Measurements from ENCODE around the gene MRPL34.
A peak's percentile ranks its signal among the peaks of the same experiment; 100 is the strongest.

The MRPL34 gene

DNA sequence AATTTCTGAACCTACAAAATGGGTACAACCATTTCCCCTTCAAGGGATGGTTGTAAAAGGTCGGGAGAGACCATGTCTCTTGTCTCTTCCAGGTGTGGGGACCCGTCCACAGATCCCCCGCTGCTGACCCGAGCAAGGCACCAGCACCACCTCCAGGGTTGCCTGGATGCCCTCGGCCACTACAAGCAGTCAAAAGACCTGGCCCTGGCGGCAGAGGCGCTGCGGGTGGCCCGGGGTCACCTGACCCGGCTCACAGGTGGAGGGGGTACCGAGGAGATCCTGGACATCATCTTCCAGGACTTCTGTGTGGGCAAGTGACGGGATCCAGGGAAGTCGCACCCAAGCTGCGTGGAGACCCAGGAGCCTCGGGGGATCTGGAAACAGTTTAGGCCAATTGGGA is 35.7 kb downstream of the MRPL34 start:
- no peak for DNase-seq (ENCODE audit: low read depth)

DNA sequence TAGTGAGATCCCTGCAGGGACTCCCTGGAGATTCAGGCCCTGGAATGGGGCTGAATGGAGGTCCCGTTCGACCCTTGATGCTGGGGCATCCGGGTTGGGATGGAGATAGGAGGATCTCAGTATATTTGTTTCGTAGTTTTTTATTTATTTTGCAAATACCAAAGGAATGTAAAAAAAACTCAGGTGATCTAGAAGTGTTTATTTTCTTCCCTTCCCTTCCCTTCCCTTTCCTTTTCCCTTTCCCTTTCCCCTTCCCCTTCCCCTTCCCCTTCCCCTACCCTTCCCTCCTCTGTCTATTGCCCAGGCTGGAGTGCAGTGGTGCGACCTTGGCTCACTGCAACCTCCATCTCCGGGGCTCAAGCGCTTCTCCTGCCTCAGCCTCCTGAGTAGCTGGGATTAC is 36.2 kb downstream of the MRPL34 start:
- DNase-seq (ENCODE audit: low read depth), result no peak

DNA sequence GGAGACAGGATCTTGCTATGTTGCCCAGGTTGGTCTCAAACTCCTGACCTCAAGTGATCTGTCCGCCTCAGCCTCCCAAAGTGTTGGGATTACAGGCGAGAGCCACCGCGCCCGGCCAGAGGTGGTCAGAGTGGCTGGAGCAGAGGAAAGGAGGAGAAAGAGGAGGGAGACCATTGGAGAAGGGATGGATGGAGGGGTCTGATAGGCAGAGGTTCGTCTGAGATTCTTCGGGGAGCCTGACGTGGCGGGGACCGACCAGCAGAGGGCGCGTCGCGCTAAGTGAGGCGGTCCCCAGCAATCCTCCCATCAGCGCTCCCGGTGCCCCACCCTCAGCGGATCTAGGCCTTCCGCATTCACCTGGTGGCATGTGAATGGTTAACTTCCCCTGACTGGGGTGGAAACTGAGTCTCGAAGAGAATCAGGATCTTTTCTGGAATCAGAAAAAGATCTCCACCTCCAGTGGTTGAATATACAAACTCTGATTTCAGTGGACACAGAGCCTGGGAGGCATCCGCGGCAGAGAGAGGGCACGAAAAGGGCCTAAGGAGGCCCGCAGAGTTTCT is 40.5 kb downstream of the MRPL34 start:
- peak; percentile 67 for DNase-seq (ENCODE audit: low read depth)

DNA sequence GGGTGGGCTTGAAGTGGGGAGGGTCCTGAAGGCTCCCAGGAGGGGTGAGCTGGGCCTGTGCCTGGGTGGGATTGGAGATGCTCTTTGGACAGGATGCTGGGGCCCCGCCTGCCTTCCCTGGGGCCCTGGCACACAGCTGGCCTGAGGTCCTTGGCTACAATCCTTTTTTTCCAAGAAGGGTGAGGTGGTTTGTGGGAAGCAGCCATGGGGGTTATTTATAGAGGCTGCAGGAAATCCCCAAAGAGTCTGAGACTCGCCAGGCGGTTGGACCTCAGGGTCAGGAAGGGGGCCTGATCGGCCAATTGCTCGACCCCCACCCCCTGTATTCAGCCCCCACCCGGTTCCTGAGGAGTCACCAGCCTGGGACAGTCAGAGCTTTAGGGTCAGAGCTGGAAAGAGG is 41.7 kb downstream of the MRPL34 start:
- DNase-seq (ENCODE audit: low read depth), result no peak

DNA sequence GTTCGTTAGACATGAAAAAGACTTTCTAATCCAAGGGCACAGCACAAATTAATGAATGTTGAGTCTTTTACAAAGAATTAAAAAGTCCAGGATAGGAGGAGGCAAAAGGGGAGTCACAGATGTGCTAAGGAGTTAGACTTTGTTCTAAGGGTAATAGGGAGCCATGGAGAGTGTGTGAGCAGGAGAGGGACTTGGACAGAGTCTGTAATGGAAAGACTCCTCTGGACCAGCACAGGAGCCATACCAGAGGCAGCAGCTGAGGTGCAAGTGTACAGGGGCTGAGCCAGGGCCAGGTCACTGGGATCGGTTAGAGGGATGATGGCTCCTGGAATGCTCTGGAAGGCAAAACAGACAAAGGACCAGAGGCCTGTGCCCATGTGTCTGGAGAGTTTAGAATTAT is 42.2 kb downstream of the MRPL34 start:
- no peak for DNase-seq (ENCODE audit: low read depth)

- no peak for DNase-seq (ENCODE audit: low read depth)
Observed at GRCh38 chr19:17348700-17349099, 43.0 kb downstream of the MRPL34 start.

- DNase-seq (ENCODE audit: low read depth), result no peak
Observed at GRCh38 chr19:17351815-17352435, 46.3 kb downstream of the MRPL34 start.

DNA sequence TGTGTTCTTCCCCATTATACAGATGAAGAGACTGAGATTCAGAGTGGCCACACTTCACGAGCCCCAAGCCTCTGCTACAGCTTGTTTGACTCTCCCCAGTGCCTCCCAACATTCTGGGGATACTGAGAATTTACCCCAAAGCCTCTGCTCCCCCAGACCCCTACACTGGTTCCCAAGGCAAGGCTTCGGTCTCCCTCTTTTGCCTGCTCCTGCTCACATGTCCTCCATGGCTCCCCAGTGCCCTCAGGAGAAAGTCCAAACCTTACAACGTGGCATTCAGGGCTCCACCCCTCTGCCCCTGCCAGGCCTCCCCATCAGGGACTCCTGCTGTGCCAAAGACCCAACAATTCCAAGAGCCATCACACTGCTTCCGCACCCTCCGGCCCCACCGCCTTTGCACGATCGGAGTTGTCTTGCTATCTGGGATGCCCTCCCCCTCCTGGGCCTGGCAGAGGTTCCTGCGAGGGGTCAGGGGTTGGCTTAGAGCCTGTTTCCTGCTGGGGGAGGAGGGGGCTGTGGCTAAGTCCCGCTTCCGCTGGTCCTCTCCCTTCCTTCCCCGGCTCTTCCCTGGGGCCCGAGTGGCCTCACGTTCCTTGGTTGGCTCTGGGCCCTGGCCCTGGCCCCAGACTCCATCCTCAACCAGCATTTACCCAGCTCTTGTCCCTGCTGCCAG is 47.1 kb downstream of the MRPL34 start:
- DNase-seq (ENCODE audit: low read depth), result no peak

DNA sequence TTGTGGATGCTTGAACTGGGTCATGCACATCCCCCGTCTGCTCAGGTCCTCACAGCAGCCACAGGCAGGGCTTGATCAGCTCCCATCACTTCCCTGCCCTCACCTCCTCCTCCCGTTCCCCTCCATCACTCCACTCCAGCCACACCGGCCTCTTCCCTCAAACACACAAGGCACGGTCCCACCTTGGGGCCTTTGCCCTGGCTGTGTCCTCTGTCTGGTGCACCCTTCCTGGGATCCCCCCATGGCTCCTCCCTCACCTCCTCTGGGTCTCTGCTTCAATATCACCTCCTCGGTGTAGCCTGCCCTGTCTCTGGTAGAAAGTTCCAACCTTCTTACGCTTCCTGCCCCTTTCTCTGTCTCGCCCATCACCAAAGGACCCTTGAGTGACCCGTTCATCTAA is 47.7 kb downstream of the MRPL34 start:
- DNase-seq (ENCODE audit: low read depth), result no peak

All from activated gamma-delta T cell treated with anti-CD3 and anti-CD28 coated beads, Interleukin-2, amount 50 U/mL, for 16 hours (primary cell).